ENCODE results near the gene GEMIN5. TPM values are rescaled to one million over a fixed set of nuclear protein-coding genes. Genes with fewer than 3 reads are reported as not detected.

The GEMIN5 gene
- total and polyA plus RNA-seq, 2 experiments from 2014 or later = 18.3 to 46.7 TPM

- no peaks in the 10 kb centered on the region; the same call in 1 of the 2 replicates for H3K79me2 ChIP-seq (replicated peaks; ENCODE audit: insufficient read depth)
- Mint-ChIP-seq H3K4me1 (no peaks in the 10 kb centered on the region), H3K27me3 (ENCODE audit: insufficient read depth, low read depth, poor library complexity) (no peaks in the 10 kb centered on the region), H3K36me3 (ENCODE audit: low read depth) (peaks cover 78% of the 10 kb centered on the region), H3K27ac (no peak overlapping the region), H3K9me3 (peaks cover 17% of the 10 kb centered on the region), H3K4me3 (no peak overlapping the region)
- H3K9me2 ChIP-seq (ENCODE audit: insufficient read depth) = peaks cover 5% of the 10 kb centered on the region; the same call in 1 of the 2 replicates
- no peak overlapping the region for H2AFZ ChIP-seq
- H4K20me1 ChIP-seq (replicated peaks; ENCODE audit: insufficient read depth) = peaks cover under 1% of the 10 kb centered on the region; the same call in 1 of the 2 replicates
- no peaks in the 10 kb centered on the region for H3K4me1 ChIP-seq (ENCODE audit: insufficient read depth)
- H3K4me2 ChIP-seq = no peak overlapping the region
- peaks cover 57% of the 10 kb centered on the region for H3K36me3 ChIP-seq (ENCODE audit: insufficient read depth)
- no peaks in the 10 kb centered on the region for H3K27me3 ChIP-seq (ENCODE audit: insufficient read depth)
- H3F3A ChIP-seq (replicated peaks; ENCODE audit: low read depth) = 0 out of 2 replicates have a peak, but pooled peaks cover 10% of the 10 kb centered on the region
- no peak overlapping the region for H3K4me3 ChIP-seq
- ATAC-seq = no peak
- H3K27ac ChIP-seq (ENCODE audit: low read depth) = no peak overlapping the region
- TF ChIP-seq REST (IDR thresholded peaks at IDR 0.05; ENCODE audit: unreplicated experiment) = no peak
- no peak for TF ChIP-seq NANOG (IDR thresholded peaks at IDR 0.05; ENCODE audit: borderline replicate concordance)
- DNase-seq (ENCODE audit: low spot score) = no peak
These were observed 64.2 kb downstream of the GEMIN5 start for GRCh38 chr5:154873791-154874331.

DNA sequence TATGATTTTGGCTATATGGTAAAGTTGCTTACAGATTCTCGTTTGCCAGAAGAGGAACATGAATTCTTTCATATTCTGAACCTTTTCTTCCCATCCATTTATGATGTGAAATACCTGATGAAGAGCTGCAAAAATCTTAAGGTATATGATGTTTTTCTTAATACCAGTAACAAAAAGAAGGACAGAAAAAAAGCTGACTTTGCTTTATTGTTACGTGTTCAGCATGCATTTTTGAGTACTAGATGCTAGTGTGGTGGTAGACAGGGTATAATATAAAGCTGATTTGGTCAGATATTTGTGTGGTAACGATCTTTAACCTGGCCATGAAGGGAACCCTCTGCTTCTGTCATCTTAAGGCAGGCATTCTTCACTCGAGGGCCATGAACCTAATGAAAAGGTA lies 66.3 kb downstream of the GEMIN5 start:
- H3K36me3 Mint-ChIP-seq (ENCODE audit: low read depth) = peaks cover 70% of the 10 kb centered on the region
- no peak for TF ChIP-seq JUNB (IDR thresholded peaks at IDR 0.05; ENCODE audit: unreplicated experiment)
- no peak for TF ChIP-seq NANOG (IDR thresholded peaks at IDR 0.05; ENCODE audit: borderline replicate concordance)
- TF ChIP-seq CTCF (conservative IDR thresholded peaks at IDR 0.05; ENCODE audit: low read depth in 2 of 2) = no peak
- TF ChIP-seq EZH2 (IDR thresholded peaks at IDR 0.05; ENCODE audit: low read depth, unreplicated experiment) = no peak
- no peak for TF ChIP-seq STAT1 (IDR thresholded peaks at IDR 0.05; ENCODE audit: unreplicated experiment)
- no peaks in the 10 kb centered on the region for H3K9me2 ChIP-seq (ENCODE audit: insufficient read depth)
- H3F3A ChIP-seq (replicated peaks; ENCODE audit: low read depth) = 0 out of 2 replicates have a peak, but pooled peaks cover 5% of the 10 kb centered on the region
- no peak for ATAC-seq
- H3K4me1 Mint-ChIP-seq = no peaks in the 10 kb centered on the region
- H3K36me3 ChIP-seq (ENCODE audit: insufficient read depth) = peaks cover 52% of the 10 kb centered on the region
- H4K20me1 ChIP-seq (replicated peaks; ENCODE audit: insufficient read depth) = peaks cover 2% of the 10 kb centered on the region; the same call in 1 of the 2 replicates
- H3K4me1 ChIP-seq (ENCODE audit: insufficient read depth) = no peaks in the 10 kb centered on the region
- H3K4me2 ChIP-seq = no peak overlapping the region
- H3K79me2 ChIP-seq (replicated peaks; ENCODE audit: insufficient read depth) = peaks cover 2% of the 10 kb centered on the region; the same call in 1 of the 2 replicates
- no peaks in the 10 kb centered on the region for H3K27me3 Mint-ChIP-seq (ENCODE audit: insufficient read depth, low read depth, poor library complexity)
- no peak overlapping the region for H3K4me3 Mint-ChIP-seq
- H3K4me3 ChIP-seq = no peak overlapping the region
- DNase-seq (ENCODE audit: low spot score) = no peak
- H3K9me3 Mint-ChIP-seq = no peaks in the 10 kb centered on the region
- H3K27ac ChIP-seq (ENCODE audit: low read depth) = no peak overlapping the region
- no peak overlapping the region for H2AFZ ChIP-seq
- H3K27ac Mint-ChIP-seq = no peak overlapping the region
- no peaks in the 10 kb centered on the region for H3K27me3 ChIP-seq (ENCODE audit: insufficient read depth)

All from GM23338 (cell line).